HepG2 (cell line): ENCODE data around the gene NEMF. TPM values are rescaled to one million over a fixed set of nuclear protein-coding genes. Genes with fewer than 3 reads are reported as not detected.

Experiments
- ARID5B ChIP-seq: IDR thresholded peaks from 2 replicates; pipeline ENCODE4 v1.4.0; 2020; ENCODE audit warnings: mild to moderate bottlenecking, missing genetic modification reagents
- HMGA1 ChIP-seq: sonication (generic); formaldehyde crosslinking; conservative IDR thresholded peaks from 2 replicates; pipeline ENCODE4 v1.4.0; 2020; ENCODE audit warnings: missing genetic modification reagents
- HNF1B ChIP-seq: sonication (generic); formaldehyde crosslinking; IDR thresholded peaks from 2 replicates; pipeline ENCODE4 v1.5.1; 2020; ENCODE audit warnings: mild to moderate bottlenecking, moderate library complexity, missing genetic modification reagents
- MTF1 ChIP-seq: sonication (generic); formaldehyde crosslinking; IDR thresholded peaks from 2 replicates; pipeline ENCODE4 v1.5.0; 2020; ENCODE audit warnings: missing genetic modification reagents
- POGZ ChIP-seq: sonication (generic); formaldehyde crosslinking; IDR thresholded peaks from 2 replicates; pipeline ENCODE4 v1.4.0; 2020; ENCODE audit warnings: mild to moderate bottlenecking, missing genetic modification reagents
- REPIN1 ChIP-seq: sonication (generic); formaldehyde crosslinking; IDR thresholded peaks from 2 replicates; pipeline ENCODE4 v1.8.0; 2022; ENCODE audit warnings: missing genetic modification reagents, low read depth, mild to moderate bottlenecking, borderline replicate concordance
- YEATS2 ChIP-seq: sonication (generic); formaldehyde crosslinking; IDR thresholded peaks from 2 replicates; pipeline ENCODE4 v1.4.0; 2020; ENCODE audit warnings: missing genetic modification reagents, borderline replicate concordance
- ZNF3 ChIP-seq: IDR thresholded peaks from 2 replicates; pipeline ENCODE4 v1.7.0; 2017; ENCODE audit warnings: inconsistent platforms
- ZNF670 ChIP-seq: sonication (generic); formaldehyde crosslinking; IDR thresholded peaks from 2 replicates; pipeline ENCODE4 v1.8.0; 2022; ENCODE audit warnings: mild to moderate bottlenecking, missing genetic modification reagents, borderline replicate concordance
- ZNF777 ChIP-seq: sonication (generic); formaldehyde crosslinking; IDR thresholded peaks from 2 replicates; pipeline ENCODE4 v1.4.0; 2020; ENCODE audit warnings: missing genetic modification reagents
- polyA plus RNA-seq, 8 experiments: library from polyadenylated mRNA; depleted of rRNA in 3 of 8; stranded (reverse) in 7 of 8; unstranded in 1 of 8; fragments of >200 nt; fragmentation: Illumina TruSeq in 4 of 8; extraction: Trizol in 4 of 8; gene quantifications; 2 replicates each; pipeline versions ENCODE4 v1.2.1 to v1.2.3, GENCODE V29; 2011 to 2016; ENCODE audit warnings: low read depth in 4 of 8, missing spikeins in 1 of 8, mixed read lengths in 1 of 8; ENCODE audit not compliant: insufficient read depth in 1 of 8
- total RNA-seq, 5 experiments: library from RNA; depleted of rRNA; stranded (reverse); fragments of >200 nt; fragmentation: Illumina TruSeq; extraction: Trizol; gene quantifications; 2 replicates each; pipeline ENCODE4 v1.2.3, GENCODE V29; 2016; ENCODE audit warnings: low read depth in 1 of 5

Gene NEMF
- total and polyA plus RNA-seq, 2 of the 13 experiments (the other 11 are each of a cell fraction or from before 2014, with no cell fraction given): 21.3 to 57.9 TPM

GRCh38 chr14:49862089-49862673, 9.6 kb upstream of the NEMF start (continued):
- TF ChIP-seq YEATS2 (CRISPR knock-in tag) (0 out of 2 replicates have a peak, but pooled peaks have one; percentile 26), HMGA1 (CRISPR knock-in tag) (no peak), ARID5B (CRISPR knock-in tag) (no peak), MTF1 (no peak), HNF1B (CRISPR knock-in tag) (no peak), ZNF670 (CRISPR knock-in tag) (peak; percentile 65; the same call in 1 of the 2 replicates), REPIN1 (CRISPR knock-in tag) (peak; percentile 49; the same call in 1 of the 2 replicates), ZNF3 (CRISPR knock-in tag) (0 out of 2 replicates have a peak, but pooled peaks have one; percentile 7), POGZ (CRISPR knock-in tag) (0 out of 2 replicates have a peak, but pooled peaks have one; percentile 8), ZNF777 (peak; percentile 8; the same call in 1 of the 2 replicates)
- TF ChIP-seq, all 625 proteins: peak for 96
